Activated CD8-positive, alpha-beta T cell treated with anti-CD3 and anti-CD28 coated beads, Interleukin-2, amount 10 ng/mL, durations not matched to agents 7 days and 5 days (primary cell): ENCODE results near the gene TARDBP. TPM values are rescaled to one million over a fixed set of nuclear protein-coding genes. Genes with fewer than 3 reads are reported as not detected.
A peak's percentile ranks its signal among the peaks of the same experiment; 100 is the strongest.
"Not testable (repeated sequence)": the region's sequence is repeated elsewhere in the genome, so short reads cannot be mapped to it uniquely, and the experiment has no call there.

Source experiments
- ATAC-seq: fragments of 150-1000 bp; cut with Tn5 transposase; one replicate; pipeline ENCODE4 v1.10.0; 2021; ENCODE audit warnings: moderate library complexity
- CTCF ChIA-PET: fragments of 350-600 bp; sonication (Branson Sonifier 250); formaldehyde crosslinking; loops from one replicate; lab custom pipeline; 2021; ENCODE audit warnings: antibody characterized with exemption; lab: Charles Lee
- POLR2A ChIA-PET: fragments of 350-600 bp; sonication (Branson Sonifier 250); formaldehyde crosslinking; loops from one replicate; lab custom pipeline; 2021; ENCODE audit warnings: antibody characterized with exemption; lab: Charles Lee
- DNase-seq: peaks from one replicate; pipeline ENCODE4 v3.0.0-alpha.2; 2020
- H3K27ac Mint-ChIP-seq: one replicate; pipeline ENCODE4 v1.8.0; 2021; ENCODE audit warnings: mild to moderate bottlenecking, mixed read lengths
- H3K27me3 Mint-ChIP-seq: one replicate; pipeline ENCODE4 v1.8.0; 2021; ENCODE audit warnings: low read depth, mixed read lengths
- H3K36me3 Mint-ChIP-seq: one replicate; pipeline ENCODE4 v1.8.0; 2021; ENCODE audit warnings: low read depth, mixed read lengths
- H3K4me1 Mint-ChIP-seq: one replicate; pipeline ENCODE4 v1.8.0; 2021; ENCODE audit warnings: low read depth, mixed read lengths
- H3K4me3 Mint-ChIP-seq: one replicate; pipeline ENCODE4 v1.8.0; 2021; ENCODE audit warnings: mild to moderate bottlenecking, mixed read lengths
- H3K9me3 Mint-ChIP-seq: one replicate; pipeline ENCODE4 v1.8.0; 2022; ENCODE audit warnings: mixed read lengths; ENCODE audit not compliant: insufficient read depth
- total RNA-seq, 2 experiments: library from RNA; stranded (reverse); gene quantifications; one replicate each; pipeline ENCODE4 v1.2.3, GENCODE V29; 2021

The TARDBP gene
- total RNA-seq, 2 experiments from 2014 or later: 175 to 178 TPM

- POLR2A ChIA-PET: interaction anchor here (1.2 to 1.6 kb wide), 2 partner anchors 36 to 52 kb away, joined by 4 read pairs; partner anchors contain the start of genes EXOSC10 and TARDBP
- H3K9me3 Mint-ChIP-seq, DNase-seq, H3K27me3 Mint-ChIP-seq, ATAC-seq, H3K4me3 Mint-ChIP-seq: not testable (repeated sequence)
- Mint-ChIP-seq H3K36me3 (peaks cover 51% of the 10 kb centered on the region), H3K27ac (peak overlapping the region; percentile 98), H3K4me1 (peaks cover 45% of the 10 kb centered on the region)
- CTCF ChIA-PET: interaction anchor here (2.5 to 5.3 kb wide), 3 partner anchors 8 to 35 kb away, joined by 7 to 101 read pairs (median 29); partner anchors contain the start of gene EXOSC10
These were observed 51.6 kb downstream of the TARDBP start for GRCh38 chr1:11063937-11064537.

DNA sequence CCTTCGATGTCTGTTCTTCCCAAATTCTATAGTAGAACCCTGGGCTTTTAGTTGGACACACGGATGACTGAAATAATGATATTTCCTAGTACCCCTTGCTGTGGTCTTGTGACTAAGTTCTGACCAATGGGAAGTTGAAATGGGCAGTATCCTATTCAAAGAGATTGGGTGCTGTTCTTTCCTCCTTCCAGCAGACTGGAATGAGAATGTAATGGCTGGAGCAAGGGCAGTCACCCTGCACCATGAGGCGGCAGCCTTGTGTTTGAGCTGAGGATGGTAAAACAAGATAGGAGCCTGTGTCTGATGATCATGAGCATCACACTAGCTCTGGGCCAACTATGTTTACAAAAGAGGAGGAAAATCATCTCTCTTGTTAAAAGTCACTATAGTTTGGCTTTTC lies 52.5 kb downstream of the TARDBP start:
- Mint-ChIP-seq H3K36me3 (peaks cover 56% of the 10 kb centered on the region), H3K27me3 (no peaks in the 10 kb centered on the region), H3K9me3 (no peaks in the 10 kb centered on the region), H3K27ac (no peak overlapping the region), H3K4me1 (peaks cover 51% of the 10 kb centered on the region), H3K4me3 (no peak overlapping the region)
- DNase-seq (no peak), ATAC-seq (no peak)
- CTCF ChIA-PET: interaction anchor here (1.2 kb wide), 1 partner anchor 28 kb away, joined by 6 read pairs; no protein-coding TSS in a partner anchor
- POLR2A ChIA-PET: no interaction called here

- H3K36me3 Mint-ChIP-seq: peaks cover 61% of the 10 kb centered on the region
- no peaks in the 10 kb centered on the region for H3K9me3 Mint-ChIP-seq
- CTCF ChIA-PET: interaction anchor here (1.2 to 1.5 kb wide), 2 partner anchors 12 to 29 kb away, joined by 4 to 6 read pairs; no protein-coding TSS in a partner anchor
- H3K4me1 Mint-ChIP-seq: peaks cover 54% of the 10 kb centered on the region
- ATAC-seq (no peak), DNase-seq (no peak)
- POLR2A ChIA-PET: no interaction called here
- no peaks in the 10 kb centered on the region for H3K27me3 Mint-ChIP-seq
- no peak overlapping the region for H3K4me3 Mint-ChIP-seq
- H3K27ac Mint-ChIP-seq: no peak overlapping the region
These were observed 53.3 kb downstream of the TARDBP start for GRCh38 chr1:11065796-11066195.

- H3K9me3 Mint-ChIP-seq: no peaks in the 10 kb centered on the region
- no peak overlapping the region for H3K4me3 Mint-ChIP-seq
- no peak for DNase-seq
- ChIA-PET CTCF (interaction anchor here (0.6 kb wide), 1 partner anchor 30 kb away, joined by 3 read pairs; no protein-coding TSS in a partner anchor), POLR2A (no interaction called here)
- H3K36me3 Mint-ChIP-seq: peaks cover 70% of the 10 kb centered on the region
- no peak for ATAC-seq
- peaks cover 44% of the 10 kb centered on the region for H3K4me1 Mint-ChIP-seq
- H3K27ac Mint-ChIP-seq: no peak overlapping the region
- H3K27me3 Mint-ChIP-seq: no peaks in the 10 kb centered on the region
These were observed 55.5 kb downstream of the TARDBP start for GRCh38 chr1:11067716-11068599.

GRCh38 chr1:11068600-11069473 lies 56.4 kb downstream of the TARDBP start:
- CTCF ChIA-PET: interaction anchor here (2.7 kb wide), 1 partner anchor 31 kb away, joined by 23 read pairs; no protein-coding TSS in a partner anchor
- no peak for DNase-seq
- Mint-ChIP-seq H3K4me1 (peaks cover 35% of the 10 kb centered on the region), H3K27me3 (no peaks in the 10 kb centered on the region), H3K36me3 (peaks cover 69% of the 10 kb centered on the region), H3K9me3 (no peaks in the 10 kb centered on the region), H3K4me3 (no peak overlapping the region), H3K27ac (peak overlapping the region; percentile 77)
- no peak for ATAC-seq
- POLR2A ChIA-PET: no interaction called here

- Mint-ChIP-seq H3K4me3 (no peak overlapping the region), H3K36me3 (peaks cover 67% of the 10 kb centered on the region), H3K27me3 (no peaks in the 10 kb centered on the region), H3K9me3 (no peaks in the 10 kb centered on the region), H3K4me1 (peaks cover 28% of the 10 kb centered on the region), H3K27ac (peak overlapping the region; percentile 14)
- no peak for ATAC-seq
- DNase-seq: no peak
- POLR2A ChIA-PET: no interaction called here
- CTCF ChIA-PET: interaction anchor here (0.8 to 2.7 kb wide), 3 partner anchors 9 to 33 kb away, joined by 3 to 23 read pairs (median 4); partner anchors contain the start of gene EXOSC10
These were observed 58.4 kb downstream of the TARDBP start for GRCh38 chr1:11070876-11071275.

- Mint-ChIP-seq H3K36me3 (peaks cover 68% of the 10 kb centered on the region), H3K4me1 (peaks cover 28% of the 10 kb centered on the region), H3K27ac (peak overlapping the region; percentile 12), H3K4me3 (no peak overlapping the region), H3K27me3 (no peaks in the 10 kb centered on the region), H3K9me3 (no peaks in the 10 kb centered on the region)
- ATAC-seq (no peak), DNase-seq (no peak)
- ChIA-PET CTCF (interaction anchor here (1.2 to 2.7 kb wide), 3 partner anchors 8 to 34 kb away, joined by 3 to 23 read pairs (median 7); partner anchors contain the start of gene EXOSC10), POLR2A (no interaction called here)
These were observed 59.2 kb downstream of the TARDBP start for GRCh38 chr1:11071463-11072215.

- DNase-seq (no peak), ATAC-seq (no peak)
- Mint-ChIP-seq H3K36me3 (peaks cover 69% of the 10 kb centered on the region), H3K4me3 (no peak overlapping the region), H3K9me3 (no peaks in the 10 kb centered on the region), H3K4me1 (peaks cover 28% of the 10 kb centered on the region), H3K27ac (no peak overlapping the region), H3K27me3 (no peaks in the 10 kb centered on the region)
- POLR2A ChIA-PET: interaction anchor here (1.5 kb wide), 1 partner anchor 13 kb away, joined by 3 read pairs; the partner anchor contains the start of gene SRM
- CTCF ChIA-PET: interaction anchor here (0.5 to 4.3 kb wide), 3 partner anchors 9 to 107 kb away, joined by 3 to 22 read pairs (median 7); no protein-coding TSS in a partner anchor
These were observed 59.9 kb downstream of the TARDBP start for GRCh38 chr1:11072216-11072917.

DNA sequence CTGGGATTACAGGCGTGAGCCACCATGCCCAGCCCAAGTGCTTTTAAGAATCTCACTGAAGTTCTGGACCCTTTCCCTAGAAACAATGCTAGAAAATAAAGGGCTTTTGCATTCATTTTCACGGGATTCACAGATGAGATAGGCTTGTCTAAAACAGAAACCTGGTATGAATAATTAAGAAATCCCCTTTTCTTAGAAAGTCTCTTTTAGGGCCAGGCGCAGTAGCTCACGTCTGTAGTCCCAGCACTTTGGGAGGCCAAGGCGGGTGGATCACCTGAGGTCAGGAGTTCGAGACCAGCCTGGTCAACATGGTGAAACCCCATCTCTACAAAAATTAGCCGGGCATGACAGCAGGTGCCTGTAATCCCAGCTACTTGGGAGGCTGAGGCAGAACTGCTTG lies 60.9 kb downstream of the TARDBP start:
- ChIA-PET POLR2A (interaction anchor here (1.5 kb wide), 1 partner anchor 14 kb away, joined by 3 read pairs; the partner anchor contains the start of gene SRM), CTCF (interaction anchor here (1.5 to 4.3 kb wide), 2 partner anchors 10 to 35 kb away, joined by 7 to 22 read pairs; no protein-coding TSS in a partner anchor)
- peaks cover 28% of the 10 kb centered on the region for H3K4me1 Mint-ChIP-seq
- H3K27me3 Mint-ChIP-seq, H3K9me3 Mint-ChIP-seq, DNase-seq, ATAC-seq, H3K4me3 Mint-ChIP-seq, H3K27ac Mint-ChIP-seq: not testable (repeated sequence)
- H3K36me3 Mint-ChIP-seq: peaks cover 69% of the 10 kb centered on the region
